Measurements from ENCODE around the gene ABI1. TPM values are rescaled to one million over a fixed set of nuclear protein-coding genes. Genes with fewer than 3 reads are reported as not detected.
"Not testable (repeated sequence)": the region's sequence is repeated elsewhere in the genome, so short reads cannot be mapped to it uniquely, and the experiment has no call there.

Gene ABI1
- 10 to 100 TPM; 28.7 to 55.3 (median 48.5) TPM for total RNA-seq

GRCh38 chr10:26860443-26861204 is at the start of gene ABI1:
TSS of gene ABI1 (minus strand) at chr10:26860958. CDS start at chr10:26860863, 95 bp downstream.
- Histone ChIP-seq H3K4me1 (peaks cover 0 to 31% (median 2%) of the 10 kb centered on the region in 4 donors), H3K27ac (peak within 1 kb of the TSS; percentile 95 to 99 (median 97)), H3K9me3 (no peaks in the 10 kb centered on the region), H3K36me3 (no peaks in the 10 kb centered on the region), H3K4me3 (peak within 1 kb of the TSS; percentile 61 to 97 (median 90)), H3K27me3 (no peaks in the 10 kb centered on the region)
- TF ChIP-seq POLR2A (IDR thresholded peaks at IDR 0.05) (peak; percentile 96 to 97), CTCF (IDR thresholded peaks at IDR 0.05) (peak in 1 of 6 experiments; percentile 6)
- peak; percentile 98 to 99 (median 98) for DNase-seq

- TF ChIP-seq POLR2A (IDR thresholded peaks at IDR 0.05) (no peak), CTCF (IDR thresholded peaks at IDR 0.05) (no peak)
- no peak overlapping the region for H3K4me3 ChIP-seq
- DNase-seq: no peak
- no peaks in the 10 kb centered on the region for H3K27me3 ChIP-seq
- no peaks in the 10 kb centered on the region for H3K36me3 ChIP-seq
- no peak overlapping the region for H3K27ac ChIP-seq
- H3K4me1 ChIP-seq: no peaks in the 10 kb centered on the region
- H3K9me3 ChIP-seq: no peaks in the 10 kb centered on the region
These were observed 49.0 kb upstream of the ABI1 start for GRCh38 chr10:26909753-26910152.

GRCh38 chr10:26905253-26905781 is 44.6 kb upstream of the ABI1 start:
- DNase-seq, H3K36me3 ChIP-seq, H3K4me1 ChIP-seq, H3K9me3 ChIP-seq, H3K27ac ChIP-seq, H3K27me3 ChIP-seq, H3K4me3 ChIP-seq: not testable (repeated sequence)

- Histone ChIP-seq H3K27ac (no peak overlapping the region), H3K4me1 (no peaks in the 10 kb centered on the region), H3K27me3 (no peaks in the 10 kb centered on the region), H3K4me3 (no peak overlapping the region), H3K36me3 (no peaks in the 10 kb centered on the region), H3K9me3 (no peaks in the 10 kb centered on the region)
- TF ChIP-seq CTCF (IDR thresholded peaks at IDR 0.05): no peak
- TF ChIP-seq POLR2A (IDR thresholded peaks at IDR 0.05): no peak
- DNase-seq: no peak
These were observed 42.9 kb upstream of the ABI1 start for GRCh38 chr10:26903431-26904217.

- not testable (repeated sequence) for H3K4me1 ChIP-seq, H3K36me3 ChIP-seq, H3K4me3 ChIP-seq, H3K9me3 ChIP-seq, H3K27me3 ChIP-seq, H3K27ac ChIP-seq
- DNase-seq: peak in 1 of 3 donors; percentile 29
These were observed 31.7 kb upstream of the ABI1 start for GRCh38 chr10:26892306-26892923.

GRCh38 chr10:26890956-26891355 is 30.2 kb upstream of the ABI1 start:
- no peaks in the 10 kb centered on the region for H3K36me3 ChIP-seq
- TF ChIP-seq POLR2A (IDR thresholded peaks at IDR 0.05) (no peak), CTCF (IDR thresholded peaks at IDR 0.05) (peak in 4 of 6 experiments; percentile 36 to 52 (median 41))
- no peaks in the 10 kb centered on the region for H3K9me3 ChIP-seq
- no peaks in the 10 kb centered on the region for H3K4me1 ChIP-seq
- no peaks in the 10 kb centered on the region for H3K27me3 ChIP-seq
- no peak overlapping the region for H3K27ac ChIP-seq
- peak in 2 of 3 donors; percentile 20 to 71 for DNase-seq
- H3K4me3 ChIP-seq: no peak overlapping the region
